HG02973 (cell line): ENCODE data around the gene MYH7B.

Experiments
- ATAC-seq: cut with Tn5 transposase; IDR thresholded peaks from one replicate; pipeline ENCODE4 v1.9.1; 2021; ENCODE audit warnings: moderate library complexity; ENCODE audit not compliant: unreplicated experiment

Gene MYH7B

GRCh38 chr20:35002426-35003210 is 47.0 kb downstream of the MYH7B start:
- no peak for ATAC-seq

GRCh38 chr20:35003211-35004031 is 47.8 kb downstream of the MYH7B start:
- no peak for ATAC-seq

GRCh38 chr20:35004051-35004725 is 48.5 kb downstream of the MYH7B start:
- ATAC-seq = no peak

- no peak for ATAC-seq
Observed at GRCh38 chr20:35004749-35005462, 49.2 kb downstream of the MYH7B start.
